SK-N-SH (cell line): ENCODE data around the gene RBM18.

Source experiments
- EP300 ChIP-seq, 2 experiments: IDR thresholded peaks; 2 replicates each; pipeline versions ENCODE4 v1.4.0 to v1.6.1; 2012; ENCODE audit warnings: borderline replicate concordance in 1 of 2, low read depth in 1 of 2, low read length in 1 of 2
- FOXJ3 ChIP-seq: sonication (generic); formaldehyde crosslinking; IDR thresholded peaks from 2 replicates; pipeline ENCODE4 v1.5.1; 2020; ENCODE audit warnings: mild to moderate bottlenecking, missing genetic modification reagents
- TEAD4 ChIP-seq: IDR thresholded peaks from 2 replicates; pipeline ENCODE4 v1.4.0; 2012; ENCODE audit warnings: mild to moderate bottlenecking, borderline replicate concordance; ENCODE audit not compliant: insufficient read depth
- TF ChIP-seq, protein P1 (sequence below): fragments of 200-600 bp; sonication (generic); IDR thresholded peaks from 2 replicates; pipeline ENCODE4 v1.6.1; 2017; ENCODE audit warnings: antibody characterized with exemption, mild to moderate bottlenecking, moderate library complexity
- TF ChIP-seq, protein P2 (sequence below): IDR thresholded peaks from 2 replicates; pipeline ENCODE4 v1.4.0; 2012; ENCODE audit warnings: low read depth
- TF ChIP-seq, protein P3 (sequence below): IDR thresholded peaks from 2 replicates; pipeline ENCODE4 v1.6.1; 2012; ENCODE audit warnings: mild to moderate bottlenecking, low read depth, low read length, moderate library complexity

DNA sequence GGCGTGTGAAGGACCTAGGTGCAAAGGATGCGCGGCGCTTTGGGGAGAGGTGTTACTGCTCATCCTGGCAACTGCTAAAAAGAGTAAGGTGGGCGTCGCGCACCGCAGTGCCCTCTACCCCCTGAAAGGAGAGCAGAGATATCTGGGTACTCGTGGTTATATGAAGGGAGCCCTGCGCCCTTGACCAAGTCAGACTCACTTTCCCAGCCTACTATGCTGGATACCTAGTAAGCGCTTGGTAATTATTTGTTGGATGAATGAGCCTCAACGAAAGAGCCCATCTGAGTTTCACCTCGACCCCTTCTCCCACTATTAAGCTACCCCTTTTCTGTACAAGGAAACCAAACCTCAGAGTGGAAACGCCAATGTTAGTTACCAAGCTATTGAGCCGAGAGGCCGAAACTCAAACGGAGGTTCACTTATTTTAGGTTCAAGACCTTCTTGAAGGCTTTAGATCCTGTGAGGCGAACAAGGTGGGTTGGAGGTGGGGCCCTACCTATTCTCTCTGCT lies 43.9 kb downstream of the RBM18 start:
- TF ChIP-seq, protein P1, sequence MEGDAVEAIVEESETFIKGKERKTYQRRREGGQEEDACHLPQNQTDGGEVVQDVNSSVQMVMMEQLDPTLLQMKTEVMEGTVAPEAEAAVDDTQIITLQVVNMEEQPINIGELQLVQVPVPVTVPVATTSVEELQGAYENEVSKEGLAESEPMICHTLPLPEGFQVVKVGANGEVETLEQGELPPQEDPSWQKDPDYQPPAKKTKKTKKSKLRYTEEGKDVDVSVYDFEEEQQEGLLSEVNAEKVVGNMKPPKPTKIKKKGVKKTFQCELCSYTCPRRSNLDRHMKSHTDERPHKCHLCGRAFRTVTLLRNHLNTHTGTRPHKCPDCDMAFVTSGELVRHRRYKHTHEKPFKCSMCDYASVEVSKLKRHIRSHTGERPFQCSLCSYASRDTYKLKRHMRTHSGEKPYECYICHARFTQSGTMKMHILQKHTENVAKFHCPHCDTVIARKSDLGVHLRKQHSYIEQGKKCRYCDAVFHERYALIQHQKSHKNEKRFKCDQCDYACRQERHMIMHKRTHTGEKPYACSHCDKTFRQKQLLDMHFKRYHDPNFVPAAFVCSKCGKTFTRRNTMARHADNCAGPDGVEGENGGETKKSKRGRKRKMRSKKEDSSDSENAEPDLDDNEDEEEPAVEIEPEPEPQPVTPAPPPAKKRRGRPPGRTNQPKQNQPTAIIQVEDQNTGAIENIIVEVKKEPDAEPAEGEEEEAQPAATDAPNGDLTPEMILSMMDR: no peak
- TF ChIP-seq, protein P2, sequence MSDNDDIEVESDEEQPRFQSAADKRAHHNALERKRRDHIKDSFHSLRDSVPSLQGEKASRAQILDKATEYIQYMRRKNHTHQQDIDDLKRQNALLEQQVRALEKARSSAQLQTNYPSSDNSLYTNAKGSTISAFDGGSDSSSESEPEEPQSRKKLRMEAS: no peak
- TF ChIP-seq FOXJ3 (CRISPR knock-in tag) (no peak), TEAD4 (no peak), EP300 (IDR thresholded peaks at IDR 0.05; ENCODE audit: borderline replicate concordance in 1 of 2, low read depth in 1 of 2, low read length in 1 of 2) (no peak)
- TF ChIP-seq, protein P3, sequence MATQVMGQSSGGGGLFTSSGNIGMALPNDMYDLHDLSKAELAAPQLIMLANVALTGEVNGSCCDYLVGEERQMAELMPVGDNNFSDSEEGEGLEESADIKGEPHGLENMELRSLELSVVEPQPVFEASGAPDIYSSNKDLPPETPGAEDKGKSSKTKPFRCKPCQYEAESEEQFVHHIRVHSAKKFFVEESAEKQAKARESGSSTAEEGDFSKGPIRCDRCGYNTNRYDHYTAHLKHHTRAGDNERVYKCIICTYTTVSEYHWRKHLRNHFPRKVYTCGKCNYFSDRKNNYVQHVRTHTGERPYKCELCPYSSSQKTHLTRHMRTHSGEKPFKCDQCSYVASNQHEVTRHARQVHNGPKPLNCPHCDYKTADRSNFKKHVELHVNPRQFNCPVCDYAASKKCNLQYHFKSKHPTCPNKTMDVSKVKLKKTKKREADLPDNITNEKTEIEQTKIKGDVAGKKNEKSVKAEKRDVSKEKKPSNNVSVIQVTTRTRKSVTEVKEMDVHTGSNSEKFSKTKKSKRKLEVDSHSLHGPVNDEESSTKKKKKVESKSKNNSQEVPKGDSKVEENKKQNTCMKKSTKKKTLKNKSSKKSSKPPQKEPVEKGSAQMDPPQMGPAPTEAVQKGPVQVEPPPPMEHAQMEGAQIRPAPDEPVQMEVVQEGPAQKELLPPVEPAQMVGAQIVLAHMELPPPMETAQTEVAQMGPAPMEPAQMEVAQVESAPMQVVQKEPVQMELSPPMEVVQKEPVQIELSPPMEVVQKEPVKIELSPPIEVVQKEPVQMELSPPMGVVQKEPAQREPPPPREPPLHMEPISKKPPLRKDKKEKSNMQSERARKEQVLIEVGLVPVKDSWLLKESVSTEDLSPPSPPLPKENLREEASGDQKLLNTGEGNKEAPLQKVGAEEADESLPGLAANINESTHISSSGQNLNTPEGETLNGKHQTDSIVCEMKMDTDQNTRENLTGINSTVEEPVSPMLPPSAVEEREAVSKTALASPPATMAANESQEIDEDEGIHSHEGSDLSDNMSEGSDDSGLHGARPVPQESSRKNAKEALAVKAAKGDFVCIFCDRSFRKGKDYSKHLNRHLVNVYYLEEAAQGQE: no peak
